ENCODE results near the gene XKR7. TPM values are rescaled to one million over a fixed set of nuclear protein-coding genes. Genes with fewer than 3 reads are reported as not detected.

Gene XKR7
- total and polyA plus RNA-seq, 10 of the 15 experiments (the other 5 are each of a cell fraction or from before 2014, with no cell fraction given): not detected

DNA sequence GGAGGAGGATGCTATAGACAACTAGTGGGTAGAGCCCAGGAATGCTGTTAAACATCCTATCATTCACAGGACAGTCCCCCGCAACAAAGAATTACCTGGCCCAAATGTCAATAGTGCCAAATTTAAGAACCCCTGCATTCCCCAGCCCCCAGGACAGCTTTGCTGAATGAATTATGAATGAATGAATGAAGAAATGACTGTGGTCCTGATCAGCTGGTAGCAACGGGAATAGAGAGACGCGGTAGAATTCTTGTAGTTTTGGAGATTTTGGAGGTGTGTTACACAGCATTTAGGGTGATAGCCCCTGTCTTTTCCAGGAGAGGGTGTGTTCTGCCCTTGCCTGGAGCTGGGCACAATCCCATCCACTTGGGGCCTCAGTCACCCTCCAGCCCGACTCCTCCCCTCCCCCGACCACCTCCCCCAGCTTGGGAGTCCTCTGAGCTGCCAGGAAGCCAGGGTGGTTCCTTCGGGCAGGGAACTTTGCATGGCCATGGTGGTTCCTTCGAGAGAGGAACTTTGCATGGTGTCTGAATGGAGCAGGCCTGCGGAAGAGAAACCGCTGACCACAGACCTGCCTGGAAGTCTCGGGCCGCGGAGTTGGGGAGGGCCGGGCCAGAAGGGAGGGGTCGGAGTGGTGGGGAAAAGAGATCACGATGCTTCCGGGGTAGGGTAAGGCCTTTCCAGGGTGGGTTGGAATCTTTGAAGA lies 83.1 kb downstream of the XKR7 start:
- in situ Hi-C loops (cut with MboI) (no loop called here), intact Hi-C loops (cut with micrococcal nuclease; ENCODE audit: unreplicated experiment) (loop anchor here (5.0 kb wide), 1 partner anchor 41 kb away; no protein-coding TSS in a partner anchor)
- 26% methylated on average over 16 of the region's 17 CpGs for WGBS (ENCODE audit: insufficient coverage, insufficient replicate concordance, low lambda C conversion rate, missing lambda C conversion rate)
- H3K4me1 ChIP-seq (ENCODE audit: control insufficient read depth, insufficient read depth, low read length): peaks cover 11% of the 10 kb centered on the region
- H3K4me2 ChIP-seq (ENCODE audit: control insufficient read depth, insufficient read depth): peak overlapping the region; percentile 80; the same call in 1 of the 2 replicates
- RAD21 ChIA-PET (ENCODE audit: unreplicated experiment): interaction anchor here (1.1 to 4.3 kb wide), 3 partner anchors 13 to 35 kb away, joined by 4 to 53 read pairs (median 5); no protein-coding TSS in a partner anchor
- no peak overlapping the region for H3K27ac ChIP-seq (ENCODE audit: control insufficient read depth, insufficient read depth)
- H3K9me3 ChIP-seq (replicated peaks; ENCODE audit: control insufficient read depth, insufficient read depth, low read length): no peaks in the 10 kb centered on the region; the same call in 2 of the 3 replicates
- POLR2A ChIA-PET: interaction anchor here (0.6 to 5.0 kb wide), 6 partner anchors 9 to 19 kb away, joined by 3 to 86 read pairs (median 8); no protein-coding TSS in a partner anchor
- H3K9ac ChIP-seq (ENCODE audit: control insufficient read depth, insufficient read depth, low read length): no peak overlapping the region; the same call in 1 of the 2 replicates
- H2AFZ ChIP-seq (ENCODE audit: control insufficient read depth, low read depth, low read length): no peak overlapping the region; the same call in 1 of the 2 replicates
- FAIRE-seq (no peak), DNase-seq (ENCODE audit: low read depth, low spot score) (no peak), ATAC-seq (peak; percentile 44)
- H3K27me3 ChIP-seq (replicated peaks in 1 of 2; ENCODE audit: control insufficient read depth in 2 of 2, insufficient read depth in 2 of 2, low read length in 1 of 2): peaks cover 3 to 7% of the 10 kb centered on the region in 2 experiments
- SMC1A ChIA-PET (ENCODE audit: uncharacterized antibody, unreplicated experiment): interaction anchor here (0.8 to 1.7 kb wide), 9 partner anchors 8 to 40 kb away, joined by 3 to 6 read pairs (median 3); no protein-coding TSS in a partner anchor
- H3K79me2 ChIP-seq (ENCODE audit: control insufficient read depth, insufficient read depth, low read length): peaks cover 8% of the 10 kb centered on the region
- H3K36me3 ChIP-seq (ENCODE audit: control insufficient read depth in 2 of 2, insufficient read depth in 2 of 2, low read length in 1 of 2): no peaks in the 10 kb centered on the region
- peak overlapping the region; percentile 88; the same call in 1 of the 2 replicates for H3K4me3 ChIP-seq
- CTCF ChIA-PET: interaction anchor here (1.2 to 10.5 kb wide), 2 partner anchors 9 to 17 kb away, joined by 5 to 106 read pairs; no protein-coding TSS in a partner anchor
- H4K20me1 ChIP-seq (ENCODE audit: control insufficient read depth, insufficient read depth): no peaks in the 10 kb centered on the region; the same call in 1 of the 2 replicates
- BruUV-seq (replicated peaks): no TSS peak
- TF ChIP-seq SREBF2 (IDR thresholded peaks at IDR 0.05; ENCODE audit: low read length) (no peak), TAF1 (IDR thresholded peaks at IDR 0.05; ENCODE audit: borderline replicate concordance, low read depth, low read length) (no peak), POLR2AphosphoS2 (IDR thresholded peaks at IDR 0.05; ENCODE audit: low read depth, low read length) (no peak), SMAD1 (IDR thresholded peaks at IDR 0.05; ENCODE audit: low read depth, partially characterized antibody) (no peak), BCLAF1 (IDR thresholded peaks at IDR 0.05) (no peak), NFYB (IDR thresholded peaks at IDR 0.05; ENCODE audit: insufficient read depth, low read depth, low read length) (no peak), CBX3 (IDR thresholded peaks at IDR 0.05; ENCODE audit: borderline replicate concordance, low read depth) (no peak), RFX5 (IDR thresholded peaks at IDR 0.05; ENCODE audit: low read depth, low read length) (no peak), RUNX3 (IDR thresholded peaks at IDR 0.05; ENCODE audit: low read length) (peak; percentile 88), JUND (IDR thresholded peaks at IDR 0.05; ENCODE audit: low read depth, low read length) (no peak), RBBP5 (conservative IDR thresholded peaks at IDR 0.05) (no peak), BHLHE40 (IDR thresholded peaks at IDR 0.05; ENCODE audit: borderline replicate concordance in 1 of 2, low read depth in 2 of 2, low read length in 1 of 2) (peak; percentile 50 to 59; a peak in 2 of 4 replicates), IKZF1 (conservative IDR thresholded peaks at IDR 0.05) (peak; percentile 34; the same call in 1 of the 2 replicates), ZNF24 (IDR thresholded peaks at IDR 0.05) (peak; percentile 89), STAT3 (IDR thresholded peaks at IDR 0.05; ENCODE audit: low read depth, low read length) (no peak), MXI1 (IDR thresholded peaks at IDR 0.05; ENCODE audit: low read depth, low read length) (no peak), YY1 (IDR thresholded peaks at IDR 0.05; ENCODE audit: low read depth, low read length) (no peak), PAX8 (IDR thresholded peaks at IDR 0.05) (no peak), EGR1 (IDR thresholded peaks at IDR 0.05; ENCODE audit: borderline replicate concordance in 1 of 2, low read depth in 2 of 2, low read length in 2 of 2) (no peak), ZNF622 (IDR thresholded peaks at IDR 0.05) (no peak), ATF3 (IDR thresholded peaks at IDR 0.05; ENCODE audit: borderline replicate concordance, extremely low read depth, low read depth, low read length) (no peak)

Data from GM12878 (cell line).